ENCODE results near the gene ADORA3. TPM values are rescaled to one million over a fixed set of nuclear protein-coding genes. Genes with fewer than 3 reads are reported as not detected.

ADORA3 gene
- total RNA-seq, 4 donors from 2014 or later, result 11.5 to 51.3 (median 23.3) TPM

- no peak for TF ChIP-seq CTCF (IDR thresholded peaks at IDR 0.05; ENCODE audit: low read depth)
Observed at GRCh38 chr1:111513410-111514020, 10.1 kb upstream of the ADORA3 start.

GRCh38 chr1:111512931-111513330 lies 9.5 kb upstream of the ADORA3 start:
- no peak for TF ChIP-seq CTCF (IDR thresholded peaks at IDR 0.05; ENCODE audit: low read depth)

- no peak for TF ChIP-seq CTCF (IDR thresholded peaks at IDR 0.05; ENCODE audit: low read depth)
Observed at GRCh38 chr1:111512132-111512889, 8.9 kb upstream of the ADORA3 start.

- TF ChIP-seq CTCF (IDR thresholded peaks at IDR 0.05; ENCODE audit: low read depth), result no peak
Observed at GRCh38 chr1:111511370-111511769, 7.9 kb upstream of the ADORA3 start.

- no peak for TF ChIP-seq CTCF (IDR thresholded peaks at IDR 0.05; ENCODE audit: low read depth)
Observed at GRCh38 chr1:111509997-111510375, 6.6 kb upstream of the ADORA3 start.

GRCh38 chr1:111507411-111508201 lies 4.2 kb upstream of the ADORA3 start:
- TF ChIP-seq CTCF (IDR thresholded peaks at IDR 0.05; ENCODE audit: low read depth), result no peak

GRCh38 chr1:111506561-111506960 lies 3.1 kb upstream of the ADORA3 start:
- TF ChIP-seq CTCF (IDR thresholded peaks at IDR 0.05; ENCODE audit: low read depth), result no peak

All from subcutaneous adipose tissue (tissue), 4 donors.